Small intestine (tissue), 7 donors: ENCODE data around the gene OLAH. TPM values are rescaled to one million over a fixed set of nuclear protein-coding genes. Genes with fewer than 3 reads are reported as not detected.
A peak's percentile ranks its signal among the peaks of the same experiment; 100 is the strongest.

Experiments used
- DNase-seq, 2 donors: peaks; one replicate each; pipeline versions ENCODE4 v3.0.0 to v3.0.0-alpha.2; 2013
- FAIRE-seq: peaks from 2 replicates; lab custom pipeline; 2012; peaks lifted over from hg19 to GRCh38; lab: Jason Lieb, UNC
- H3K27ac ChIP-seq, 3 donors: one replicate each; pipeline ENCODE4 v1.5.1; 2013; ENCODE audit warnings: low read length in 2 of 3, mild to moderate bottlenecking in 2 of 3, control low read depth in 1 of 3, inconsistent platforms in 1 of 3, low read depth in 1 of 3, moderate library complexity in 1 of 3
- H3K27me3 ChIP-seq, 3 donors: one replicate each; pipeline ENCODE4 v1.6.1; 2013; ENCODE audit warnings: low read length in 3 of 3, inconsistent platforms in 1 of 3; ENCODE audit not compliant: control insufficient read depth in 3 of 3, insufficient read depth in 3 of 3
- H3K36me3 ChIP-seq, 3 donors: one replicate each; pipeline ENCODE4 v1.6.1; 2013; ENCODE audit warnings: low read length in 3 of 3, inconsistent platforms in 1 of 3, low read depth in 1 of 3, mild to moderate bottlenecking in 1 of 3, moderate library complexity in 1 of 3; ENCODE audit not compliant: control insufficient read depth in 3 of 3, insufficient read depth in 2 of 3
- H3K4me1 ChIP-seq, 3 donors: one replicate each; pipeline ENCODE4 v1.6.1; 2013; ENCODE audit warnings: low read length in 2 of 3, inconsistent platforms in 1 of 3, low read depth in 1 of 3, mild to moderate bottlenecking in 1 of 3, moderate library complexity in 1 of 3; ENCODE audit not compliant: control insufficient read depth in 3 of 3, insufficient read depth in 2 of 3
- H3K4me3 ChIP-seq, 3 donors: one replicate each; pipeline ENCODE4 v1.5.1; 2013; ENCODE audit warnings: low read length in 3 of 3, control low read depth in 1 of 3, inconsistent platforms in 1 of 3, low read depth in 1 of 3, mild to moderate bottlenecking in 1 of 3, moderate library complexity in 1 of 3
- H3K9me3 ChIP-seq, 2 donors: one replicate each; pipeline ENCODE4 v1.6.1; 2013; ENCODE audit warnings: low read depth in 1 of 2, low read length in 1 of 2; ENCODE audit not compliant: control insufficient read depth in 2 of 2, insufficient read depth in 1 of 2
- WGBS, 3 donors: extraction: QIAGEN DNeasy Blood & Tissue Kit; methylation state at CpG; one replicate each; pipeline ENCODE4 v1.1.7; 2013; 5-methylcytosine and 5-hydroxymethylcytosine counted together
- polyA plus RNA-seq, 4 donors: library from polyadenylated mRNA; stranded (reverse) in 3 of 4; unstranded in 1 of 4; fragments of 200-250 nt in 3 of 4; fragments of 120-200 nt in 1 of 4; gene quantifications; one replicate each; pipeline versions ENCODE4 v1.2.1 to v1.2.3, GENCODE V29; 2013
- donor health status: healthy with polysubstance abuse.
- donor health status: control.
- donor health status: control.
- donor health status: Bipolar disorder and iron deficiency.
- donor health status: healthy.

The OLAH gene
- polyA plus RNA-seq, 4 donors = 0.63 TPM; not detected in 3

- no peak for FAIRE-seq
- Histone ChIP-seq H3K36me3 (peaks cover 4 to 42% (median 7%) of the 10 kb centered on the region in 3 donors), H3K27me3 (no peaks in the 10 kb centered on the region), H3K4me1 (peaks cover 4 to 19% (median 10%) of the 10 kb centered on the region in 3 donors), H3K4me3 (no peak overlapping the region), H3K27ac (peak overlapping the region in 1 of 3 donors; percentile 36), H3K9me3 (no peaks in the 10 kb centered on the region)
- WGBS, 3 donors = 10 to 70% (median 44%) methylated on average over 4 of the region's 4 CpGs
- DNase-seq = peak; percentile 33 to 47
Observed at GRCh38 chr10:15099886-15100285, 56.1 kb downstream of the OLAH start.

- no peak overlapping the region for H3K27ac ChIP-seq
- no peak overlapping the region for H3K4me3 ChIP-seq
- no peak for FAIRE-seq
- 89 to 95% (median 95%) methylated on average over 9 of the region's 9 CpGs for WGBS, 3 donors
- H3K4me1 ChIP-seq = peaks cover 6 to 14% (median 7%) of the 10 kb centered on the region in 3 donors
- DNase-seq = no peak
- H3K36me3 ChIP-seq = peaks cover 7 to 50% (median 8%) of the 10 kb centered on the region in 3 donors
- no peaks in the 10 kb centered on the region for H3K9me3 ChIP-seq
- no peaks in the 10 kb centered on the region for H3K27me3 ChIP-seq
Observed at GRCh38 chr10:15103513-15103912, 59.8 kb downstream of the OLAH start.

GRCh38 chr10:15106352-15107013 lies 62.7 kb downstream of the OLAH start:
- no peak overlapping the region for H3K27ac ChIP-seq
- no peaks in the 10 kb centered on the region for H3K27me3 ChIP-seq
- WGBS, 3 donors = 47 to 50% (median 49%) methylated on average over 8 of the region's 8 CpGs
- H3K36me3 ChIP-seq = peaks cover 9 to 55% (median 11%) of the 10 kb centered on the region in 3 donors
- H3K9me3 ChIP-seq = no peaks in the 10 kb centered on the region
- peaks cover 0 to 2% (median 0%) of the 10 kb centered on the region in 3 donors for H3K4me1 ChIP-seq
- H3K4me3 ChIP-seq = no peak overlapping the region
- no peak for FAIRE-seq
- peak; percentile 79 to 85 for DNase-seq

GRCh38 chr10:15112657-15113056 lies 68.9 kb downstream of the OLAH start:
- 94 to 96% (median 96%) methylated on average over 13 of the region's 13 CpGs for WGBS, 3 donors
- peaks cover 4 to 30% (median 16%) of the 10 kb centered on the region in 3 donors for H3K36me3 ChIP-seq

GRCh38 chr10:15113766-15114165 lies 70.0 kb downstream of the OLAH start:
- Histone ChIP-seq H3K4me3 (no peak overlapping the region), H3K27me3 (no peaks in the 10 kb centered on the region), H3K27ac (no peak overlapping the region), H3K9me3 (no peaks in the 10 kb centered on the region), H3K36me3 (peaks cover 4 to 30% (median 16%) of the 10 kb centered on the region in 3 donors), H3K4me1 (no peaks in the 10 kb centered on the region)
- 92 to 97% (median 93%) methylated on average over 4 of the region's 4 CpGs for whole genome bisulfite sequencing, 3 donors
- FAIRE-seq = no peak
- DNase-seq = no peak

More at GRCh38 chr10:15112657-15113056, 68.9 kb downstream of the OLAH start:
- Histone ChIP-seq H3K27me3 (no peaks in the 10 kb centered on the region), H3K27ac (no peak overlapping the region), H3K4me1 (no peaks in the 10 kb centered on the region), H3K9me3 (no peaks in the 10 kb centered on the region), H3K4me3 (no peak overlapping the region)
- no peak for FAIRE-seq
- DNase-seq = no peak

DNA sequence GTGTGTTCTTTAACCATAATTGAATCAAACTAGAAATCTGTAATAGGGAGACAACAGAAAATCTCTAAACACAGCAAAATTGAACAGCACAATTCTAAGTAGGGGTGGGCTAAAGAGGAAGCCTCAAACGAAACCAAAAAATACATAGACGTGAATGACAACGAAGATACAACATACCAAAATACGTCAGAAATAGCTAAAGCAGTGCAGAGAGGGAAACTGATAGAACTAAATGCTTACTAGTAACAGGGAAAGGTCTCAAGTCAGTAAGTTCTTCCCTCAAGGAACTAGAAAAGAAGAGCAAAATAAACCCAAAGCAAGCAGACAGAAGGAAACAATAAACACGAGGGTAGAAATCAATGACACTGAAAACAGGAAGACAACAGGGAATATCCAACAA lies 72.5 kb downstream of the OLAH start:
- Histone ChIP-seq H3K9me3 (no peaks in the 10 kb centered on the region), H3K36me3 (peaks cover 7 to 29% (median 12%) of the 10 kb centered on the region in 3 donors), H3K27me3 (no peaks in the 10 kb centered on the region), H3K4me1 (no peaks in the 10 kb centered on the region), H3K4me3 (no peak overlapping the region), H3K27ac (no peak overlapping the region)
- WGBS, 3 donors = 85 to 97% (median 96%) methylated on average over 5 of the region's 5 CpGs
- FAIRE-seq (no peak), DNase-seq (no peak)

GRCh38 chr10:15118615-15119014 lies 74.9 kb downstream of the OLAH start:
- WGBS, 3 donors = 76 to 93% (median 77%) methylated on average over 1 of the region's 1 CpG
- Histone ChIP-seq H3K36me3 (peaks cover 7 to 22% (median 8%) of the 10 kb centered on the region in 3 donors), H3K9me3 (no peaks in the 10 kb centered on the region), H3K27ac (no peak overlapping the region), H3K27me3 (no peaks in the 10 kb centered on the region), H3K4me3 (no peak overlapping the region), H3K4me1 (no peaks in the 10 kb centered on the region)
- no peak for DNase-seq
- FAIRE-seq = no peak

DNA sequence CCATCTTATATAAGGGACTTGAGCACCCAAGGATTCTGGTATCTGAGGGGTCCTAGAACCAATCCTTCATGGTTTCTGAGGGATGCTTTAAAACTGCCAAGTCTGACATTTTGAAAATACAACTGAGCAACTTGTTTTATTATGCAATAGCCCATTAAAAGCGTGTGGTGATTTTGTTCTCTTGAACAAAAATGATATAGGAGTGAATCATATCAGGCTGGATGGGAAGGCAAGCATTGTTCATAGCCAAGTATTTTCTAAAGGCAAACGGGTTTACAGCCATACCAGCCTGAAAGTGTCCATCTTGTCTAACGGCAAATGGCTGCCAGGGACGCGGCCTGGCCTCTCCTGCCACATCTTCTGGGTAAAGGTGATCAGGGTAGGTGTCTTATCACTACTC lies 76.8 kb downstream of the OLAH start:
- WGBS, 3 donors = 94 to 95% (median 95%) methylated on average over 5 of the region's 5 CpGs
- H3K4me1 ChIP-seq = no peaks in the 10 kb centered on the region
- DNase-seq (no peak), FAIRE-seq (no peak)
- H3K4me3 ChIP-seq = no peak overlapping the region
- H3K27me3 ChIP-seq = no peaks in the 10 kb centered on the region
- H3K27ac ChIP-seq = no peak overlapping the region
- H3K36me3 ChIP-seq = peaks cover 11 to 25% (median 12%) of the 10 kb centered on the region in 3 donors
- no peaks in the 10 kb centered on the region for H3K9me3 ChIP-seq
